Chondrocyte (in vitro differentiated cells): ENCODE results near the gene ZNF491. TPM values are rescaled to one million over a fixed set of nuclear protein-coding genes. Genes with fewer than 3 reads are reported as not detected.

ENCODE experiments used
- DNase-seq: peaks from one replicate; pipeline ENCODE4 v3.0.0; 2021; ENCODE audit warnings: mixed read lengths, low spot score
- H3K27ac Mint-ChIP-seq: one replicate; pipeline ENCODE4 v1.8.0; 2021; ENCODE audit warnings: mild to moderate bottlenecking, moderate library complexity, mixed read lengths; ENCODE audit not compliant: unreplicated experiment
- H3K27me3 Mint-ChIP-seq: 2 replicates; pipeline ENCODE4 v1.8.0; 2021; ENCODE audit warnings: low read depth, mixed read lengths
- H3K36me3 Mint-ChIP-seq: 2 replicates; pipeline ENCODE4 v1.8.0; 2021; ENCODE audit warnings: low read depth, mixed read lengths
- H3K4me1 Mint-ChIP-seq: 2 replicates; pipeline ENCODE4 v1.8.0; 2021; ENCODE audit warnings: low read depth, mild to moderate bottlenecking, mixed read lengths
- H3K4me3 Mint-ChIP-seq: one replicate; pipeline ENCODE4 v1.8.0; 2021; ENCODE audit warnings: mild to moderate bottlenecking, moderate library complexity, mixed read lengths; ENCODE audit not compliant: unreplicated experiment
- H3K9me3 Mint-ChIP-seq: 2 replicates; pipeline ENCODE4 v1.8.0; 2021; ENCODE audit warnings: low read depth, mixed read lengths
- CTCF ChIP-seq: fragments of 200-600 bp; sonication (generic); IDR thresholded peaks from 2 replicates; pipeline ENCODE4 v1.5.0; 2021; ENCODE audit warnings: antibody characterized with exemption, mild to moderate bottlenecking, moderate library complexity
- total RNA-seq: library from RNA; stranded (reverse); gene quantifications from 3 replicates; pipeline ENCODE4 v1.2.1, GENCODE V29; 2021

Gene ZNF491
- total RNA-seq, 1 donor from 2014 or later: 4.2 TPM

GRCh38 chr19:11780431-11781020 lies 17.8 kb upstream of the ZNF491 start:
- Mint-ChIP-seq H3K4me3 (no peak overlapping the region), H3K4me1 (no peaks in the 10 kb centered on the region), H3K36me3 (peaks cover 75% of the 10 kb centered on the region), H3K9me3 (peaks cover 70% of the 10 kb centered on the region), H3K27me3 (no peaks in the 10 kb centered on the region), H3K27ac (no peak overlapping the region)
- TF ChIP-seq CTCF: no peak
- no peak for DNase-seq

GRCh38 chr19:11781295-11782057 lies 16.8 kb upstream of the ZNF491 start:
- peaks cover 67% of the 10 kb centered on the region for H3K9me3 Mint-ChIP-seq
- H3K4me3 Mint-ChIP-seq: no peak overlapping the region
- DNase-seq: no peak
- H3K27me3 Mint-ChIP-seq: no peaks in the 10 kb centered on the region
- no peak overlapping the region for H3K27ac Mint-ChIP-seq
- H3K4me1 Mint-ChIP-seq: no peaks in the 10 kb centered on the region
- H3K36me3 Mint-ChIP-seq: peaks cover 75% of the 10 kb centered on the region
- no peak for TF ChIP-seq CTCF

DNA sequence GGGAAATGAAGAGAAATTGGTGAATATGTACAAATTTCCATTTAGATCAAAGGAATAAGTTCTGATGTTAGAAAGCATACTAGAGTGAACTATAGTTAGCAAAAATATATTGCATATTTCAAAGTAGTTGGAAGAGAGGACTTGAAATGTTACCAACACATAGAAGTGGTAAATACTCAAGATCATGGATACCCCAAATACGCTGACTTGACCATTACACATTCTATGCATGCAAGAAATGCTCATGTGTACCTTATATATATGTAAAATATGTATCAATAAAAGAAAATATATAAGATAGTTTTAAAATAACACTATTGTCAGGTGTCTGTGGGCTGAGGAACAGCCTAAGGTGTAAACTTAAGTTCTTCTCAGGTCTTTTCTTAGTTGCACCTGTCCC lies 14.6 kb upstream of the ZNF491 start:
- no peaks in the 10 kb centered on the region for H3K4me1 Mint-ChIP-seq
- no peak overlapping the region for H3K27ac Mint-ChIP-seq
- no peak for TF ChIP-seq CTCF
- peaks cover 68% of the 10 kb centered on the region for H3K9me3 Mint-ChIP-seq
- DNase-seq: no peak
- no peak overlapping the region for H3K4me3 Mint-ChIP-seq
- no peaks in the 10 kb centered on the region for H3K27me3 Mint-ChIP-seq
- peaks cover 66% of the 10 kb centered on the region for H3K36me3 Mint-ChIP-seq

DNA sequence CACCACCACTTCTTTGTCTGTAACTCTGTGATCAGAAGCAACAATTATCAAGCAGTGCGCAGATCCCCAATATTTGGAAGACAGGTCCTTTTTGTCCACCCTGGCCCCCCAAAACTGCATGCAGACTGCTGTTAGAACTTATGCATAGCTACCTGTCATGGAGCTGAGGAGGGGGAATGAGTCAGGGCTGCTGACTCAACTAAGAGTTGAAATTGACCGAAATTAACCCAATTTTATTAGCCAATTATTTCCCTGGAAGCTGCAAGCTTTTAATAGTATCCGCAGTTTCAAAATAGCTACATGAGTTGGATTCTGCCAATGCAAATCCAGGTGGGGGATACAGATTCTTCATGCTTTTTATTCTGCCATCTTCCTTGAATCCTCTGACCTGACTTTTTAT lies 14.0 kb upstream of the ZNF491 start:
- DNase-seq: no peak
- no peak overlapping the region for H3K4me3 Mint-ChIP-seq
- H3K27me3 Mint-ChIP-seq: no peaks in the 10 kb centered on the region
- H3K4me1 Mint-ChIP-seq: no peaks in the 10 kb centered on the region
- TF ChIP-seq CTCF: no peak
- no peak overlapping the region for H3K27ac Mint-ChIP-seq
- peaks cover 71% of the 10 kb centered on the region for H3K9me3 Mint-ChIP-seq
- peaks cover 65% of the 10 kb centered on the region for H3K36me3 Mint-ChIP-seq

DNA sequence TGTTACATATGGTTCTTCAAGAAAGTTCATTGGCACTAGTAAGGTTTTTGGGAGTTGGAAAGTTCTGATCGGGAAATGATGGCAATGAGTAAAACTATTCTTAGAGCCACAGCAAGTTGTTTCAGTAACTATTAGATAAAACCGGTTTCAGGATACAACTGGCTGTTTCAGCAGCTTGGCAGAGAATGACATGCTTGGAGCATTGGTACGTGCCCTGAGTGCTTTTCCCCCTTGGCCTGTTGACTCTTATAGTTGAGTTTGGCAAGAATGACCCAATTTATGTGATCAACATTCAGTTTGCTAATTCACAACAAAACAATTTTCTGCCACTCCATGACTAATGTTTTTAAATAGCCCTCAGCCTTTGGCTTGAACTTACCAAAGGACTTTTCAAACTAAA lies 10.8 kb upstream of the ZNF491 start:
- TF ChIP-seq CTCF: no peak

More for the DNA sequence above, 10.8 kb upstream of the ZNF491 start:
- no peak overlapping the region for H3K4me3 Mint-ChIP-seq
- no peak for DNase-seq
- H3K36me3 Mint-ChIP-seq: peaks cover 46% of the 10 kb centered on the region
- no peak overlapping the region for H3K27ac Mint-ChIP-seq
- H3K4me1 Mint-ChIP-seq: no peaks in the 10 kb centered on the region
- no peaks in the 10 kb centered on the region for H3K27me3 Mint-ChIP-seq
- H3K9me3 Mint-ChIP-seq: peaks cover 74% of the 10 kb centered on the region
